Loucy (cell line): Measurements from ENCODE around the gene DCAKD.

Experiments used
- H2AFZ ChIP-seq: fragments of 200-600 bp; sonication (generic); 2 replicates; pipeline ENCODE4 v1.6.0; 2016; ENCODE audit warnings: antibody characterized with exemption, mild to moderate bottlenecking, low read length, moderate library complexity
- H3F3A ChIP-seq: fragments of 200-600 bp; 2 replicates; pipeline ENCODE4 v1.6.0; 2016; ENCODE audit warnings: antibody characterized with exemption, low read depth, mild to moderate bottlenecking
- H3K27me3 ChIP-seq: fragments of 200-600 bp; sonication (generic); 2 replicates; pipeline ENCODE4 v1.6.1; 2014; ENCODE audit warnings: low read length, mild to moderate bottlenecking; ENCODE audit not compliant: insufficient read depth, poor library complexity, severe bottlenecking
- H3K36me3 ChIP-seq: fragments of 200-600 bp; sonication (generic); 2 replicates; pipeline ENCODE4 v1.6.1; 2016; ENCODE audit warnings: low read length; ENCODE audit not compliant: insufficient read depth
- H3K4me1 ChIP-seq: fragments of 200-600 bp; sonication (generic); 2 replicates; pipeline ENCODE4 v1.5.1; 2014; ENCODE audit warnings: low read length, mild to moderate bottlenecking; ENCODE audit not compliant: insufficient read depth, poor library complexity, severe bottlenecking
- H3K4me2 ChIP-seq: fragments of 200-600 bp; sonication (generic); 2 replicates; pipeline ENCODE4 v1.6.0; 2014; ENCODE audit warnings: antibody characterized with exemption, low read length, low read depth, mild to moderate bottlenecking; ENCODE audit not compliant: poor library complexity, severe bottlenecking
- H3K4me3 ChIP-seq: fragments of 200-600 bp; sonication (generic); 2 replicates; pipeline ENCODE4 v1.5.1; 2014; ENCODE audit warnings: low read length, mild to moderate bottlenecking, mixed read lengths; ENCODE audit not compliant: poor library complexity, severe bottlenecking
- H3K79me2 ChIP-seq: fragments of 200-600 bp; sonication (generic); 2 replicates; pipeline ENCODE4 v1.6.1; 2014; ENCODE audit warnings: low read length; ENCODE audit not compliant: insufficient read depth
- H3K9ac ChIP-seq: fragments of 200-600 bp; sonication (generic); 2 replicates; pipeline ENCODE4 v1.6.0; 2014; ENCODE audit warnings: mild to moderate bottlenecking, low read depth, low read length, moderate library complexity; ENCODE audit not compliant: poor library complexity, severe bottlenecking
- H3K9me2 ChIP-seq: fragments of 200-600 bp; sonication (generic); replicated peaks from 2 replicates; pipeline ENCODE4 v1.6.1; 2016; ENCODE audit warnings: low read depth, low read length, mixed read lengths
- H3K9me3 ChIP-seq: fragments of 200-600 bp; sonication (generic); 2 replicates; pipeline ENCODE4 v1.6.1; 2014; ENCODE audit warnings: mild to moderate bottlenecking, antibody characterized with exemption, low read length, low read depth; ENCODE audit not compliant: insufficient read depth
- H4K20me1 ChIP-seq: fragments of 200-600 bp; sonication (generic); 2 replicates; pipeline ENCODE4 v1.6.0; 2014; ENCODE audit warnings: antibody characterized with exemption, low read length, mild to moderate bottlenecking; ENCODE audit not compliant: insufficient read depth, poor library complexity, severe bottlenecking
- EZH2phosphoT487 ChIP-seq: fragments of 200-600 bp; IDR thresholded peaks from 2 replicates; pipeline ENCODE4 v1.6.1; 2018; ENCODE audit warnings: antibody characterized with exemption, mild to moderate bottlenecking, moderate library complexity, borderline replicate concordance
- TF ChIP-seq, protein P1 (sequence below): fragments of 200-600 bp; sonication (generic); conservative IDR thresholded peaks from 2 replicates; pipeline ENCODE4 v1.5.1; 2014; ENCODE audit warnings: mild to moderate bottlenecking, antibody characterized with exemption, low read length

Gene DCAKD

GRCh38 chr17:44982113-44982702, 69.2 kb downstream of the DCAKD start:
- Histone ChIP-seq H3F3A (no peaks in the 10 kb centered on the region), H3K9ac (no peak overlapping the region), H3K36me3 (no peaks in the 10 kb centered on the region), H3K79me2 (no peaks in the 10 kb centered on the region), H3K9me2 (no peaks in the 10 kb centered on the region), H4K20me1 (no peaks in the 10 kb centered on the region), H3K4me3 (no peak overlapping the region), H3K4me1 (no peaks in the 10 kb centered on the region), H2AFZ (no peak overlapping the region), H3K4me2 (no peak overlapping the region), H3K27me3 (no peaks in the 10 kb centered on the region), H3K9me3 (no peaks in the 10 kb centered on the region)
- TF ChIP-seq, protein P1, sequence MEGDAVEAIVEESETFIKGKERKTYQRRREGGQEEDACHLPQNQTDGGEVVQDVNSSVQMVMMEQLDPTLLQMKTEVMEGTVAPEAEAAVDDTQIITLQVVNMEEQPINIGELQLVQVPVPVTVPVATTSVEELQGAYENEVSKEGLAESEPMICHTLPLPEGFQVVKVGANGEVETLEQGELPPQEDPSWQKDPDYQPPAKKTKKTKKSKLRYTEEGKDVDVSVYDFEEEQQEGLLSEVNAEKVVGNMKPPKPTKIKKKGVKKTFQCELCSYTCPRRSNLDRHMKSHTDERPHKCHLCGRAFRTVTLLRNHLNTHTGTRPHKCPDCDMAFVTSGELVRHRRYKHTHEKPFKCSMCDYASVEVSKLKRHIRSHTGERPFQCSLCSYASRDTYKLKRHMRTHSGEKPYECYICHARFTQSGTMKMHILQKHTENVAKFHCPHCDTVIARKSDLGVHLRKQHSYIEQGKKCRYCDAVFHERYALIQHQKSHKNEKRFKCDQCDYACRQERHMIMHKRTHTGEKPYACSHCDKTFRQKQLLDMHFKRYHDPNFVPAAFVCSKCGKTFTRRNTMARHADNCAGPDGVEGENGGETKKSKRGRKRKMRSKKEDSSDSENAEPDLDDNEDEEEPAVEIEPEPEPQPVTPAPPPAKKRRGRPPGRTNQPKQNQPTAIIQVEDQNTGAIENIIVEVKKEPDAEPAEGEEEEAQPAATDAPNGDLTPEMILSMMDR = no peak
- TF ChIP-seq EZH2phosphoT487 = no peak

DNA sequence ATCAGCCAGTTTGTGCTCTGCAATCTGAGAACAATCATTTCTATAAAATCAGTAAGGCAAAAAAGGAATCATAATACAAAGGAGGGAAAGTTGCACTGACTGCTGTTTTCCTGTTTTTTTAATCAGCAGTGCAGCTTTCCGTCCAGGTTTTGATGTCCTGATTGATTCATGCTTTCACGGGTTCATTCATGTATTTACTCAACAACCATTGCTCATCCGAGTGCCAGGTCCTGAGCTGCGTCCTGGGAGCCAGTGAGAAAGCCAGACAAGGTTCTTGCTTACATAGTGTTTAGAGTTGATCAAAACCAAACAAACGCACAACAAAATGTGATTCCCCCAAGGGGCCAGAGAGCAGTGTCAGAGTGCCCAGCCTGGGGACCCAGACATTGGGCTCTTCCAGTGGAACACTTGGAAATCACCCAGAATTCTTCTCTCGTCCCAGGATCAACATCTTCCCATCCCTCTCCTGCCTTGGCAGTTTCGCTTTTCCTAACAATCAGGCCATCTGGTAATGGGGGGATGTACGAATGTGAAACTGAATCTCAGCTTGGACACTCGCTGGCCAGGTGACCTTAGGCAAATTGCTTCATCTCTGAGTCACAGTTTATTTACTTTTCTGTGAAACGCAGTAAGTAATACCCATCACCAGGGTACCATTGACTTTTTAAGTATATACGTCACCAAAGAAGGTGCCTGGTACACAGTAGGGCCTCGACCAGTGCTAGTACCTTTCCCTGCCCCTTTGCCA, 70.0 kb downstream of the DCAKD start:
- Histone ChIP-seq H3K9me3 (no peaks in the 10 kb centered on the region), H3K79me2 (no peaks in the 10 kb centered on the region), H3K27me3 (no peaks in the 10 kb centered on the region), H4K20me1 (no peaks in the 10 kb centered on the region), H3F3A (no peaks in the 10 kb centered on the region), H3K9ac (no peak overlapping the region), H3K9me2 (no peaks in the 10 kb centered on the region), H3K36me3 (no peaks in the 10 kb centered on the region), H2AFZ (no peak overlapping the region), H3K4me1 (no peaks in the 10 kb centered on the region), H3K4me3 (no peak overlapping the region), H3K4me2 (no peak overlapping the region)
- TF ChIP-seq EZH2phosphoT487 = no peak

DNA sequence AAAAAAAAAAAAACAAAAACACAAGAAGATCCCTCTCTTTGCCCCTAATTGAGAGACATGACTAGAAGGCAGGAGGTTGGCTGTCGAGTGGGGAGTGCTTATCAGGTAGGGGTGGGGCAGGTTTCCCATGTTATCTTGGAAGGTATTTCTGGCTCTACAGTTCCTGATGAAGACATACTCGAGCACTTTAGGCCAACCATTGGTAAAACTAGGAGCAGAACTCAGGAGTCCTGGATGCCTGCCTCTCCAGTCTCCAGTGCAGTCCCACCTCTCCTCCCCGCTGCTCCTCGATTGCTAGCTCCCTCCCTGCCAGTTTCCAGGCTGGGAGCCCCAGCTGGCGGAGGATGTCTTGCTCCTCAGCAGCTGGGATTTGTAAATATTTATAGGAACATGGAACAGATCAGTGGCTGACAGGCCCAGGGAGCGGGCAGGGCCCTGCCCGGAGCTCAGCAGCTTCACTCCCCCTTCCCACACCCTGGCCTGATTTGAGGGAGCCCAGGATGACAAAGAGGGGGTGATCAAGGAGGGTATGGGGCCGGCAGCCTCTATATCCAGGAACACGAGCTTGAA, 71.9 kb downstream of the DCAKD start:
- Histone ChIP-seq H3F3A (no peaks in the 10 kb centered on the region), H3K79me2 (no peaks in the 10 kb centered on the region), H3K9me3 (no peaks in the 10 kb centered on the region), H4K20me1 (no peaks in the 10 kb centered on the region), H3K9me2 (no peaks in the 10 kb centered on the region), H3K4me2 (no peak overlapping the region), H3K36me3 (no peaks in the 10 kb centered on the region), H3K27me3 (no peaks in the 10 kb centered on the region), H2AFZ (no peak overlapping the region), H3K4me3 (no peak overlapping the region), H3K4me1 (no peaks in the 10 kb centered on the region), H3K9ac (no peak overlapping the region)
- TF ChIP-seq, protein P1 = no peak
- no peak for TF ChIP-seq EZH2phosphoT487
